Thyroid gland (tissue), 4 donors: Measurements from ENCODE around the gene RHBDL3.

ENCODE experiments used
- CTCF ChIP-seq, 6 experiments: fragments of 200-600 bp in 3 of 6; fragments of 450-650 bp in 3 of 6; sonication (generic) in 3 of 6; IDR thresholded peaks; one replicate each; pipeline ENCODE4 v1.5.1; 2016 to 2019; ENCODE audit warnings: antibody characterized with exemption in 6 of 6, mild to moderate bottlenecking in 2 of 6, inconsistent platforms in 1 of 6, moderate library complexity in 1 of 6
- POLR2A ChIP-seq, 2 donors: fragments of 450-650 bp; IDR thresholded peaks; one replicate each; pipeline ENCODE4 v1.6.1; 2017; ENCODE audit warnings: antibody characterized with exemption in 2 of 2, mild to moderate bottlenecking in 2 of 2, moderate library complexity in 1 of 2

- TF ChIP-seq POLR2A (IDR thresholded peaks at IDR 0.05) (no peak), CTCF (IDR thresholded peaks at IDR 0.05) (no peak)
These were observed 9.0 kb downstream of the RHBDL3 start for GRCh38 chr17:32274643-32275042.
